Measurements from ENCODE around the gene GZMB.
A peak's percentile ranks its signal among the peaks of the same experiment; 100 is the strongest.
"Not testable (repeated sequence)": the region's sequence is repeated elsewhere in the genome, so short reads cannot be mapped to it uniquely, and the experiment has no call there.

GZMB gene, protein sequence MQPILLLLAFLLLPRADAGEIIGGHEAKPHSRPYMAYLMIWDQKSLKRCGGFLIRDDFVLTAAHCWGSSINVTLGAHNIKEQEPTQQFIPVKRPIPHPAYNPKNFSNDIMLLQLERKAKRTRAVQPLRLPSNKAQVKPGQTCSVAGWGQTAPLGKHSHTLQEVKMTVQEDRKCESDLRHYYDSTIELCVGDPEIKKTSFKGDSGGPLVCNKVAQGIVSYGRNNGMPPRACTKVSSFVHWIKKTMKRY

DNA sequence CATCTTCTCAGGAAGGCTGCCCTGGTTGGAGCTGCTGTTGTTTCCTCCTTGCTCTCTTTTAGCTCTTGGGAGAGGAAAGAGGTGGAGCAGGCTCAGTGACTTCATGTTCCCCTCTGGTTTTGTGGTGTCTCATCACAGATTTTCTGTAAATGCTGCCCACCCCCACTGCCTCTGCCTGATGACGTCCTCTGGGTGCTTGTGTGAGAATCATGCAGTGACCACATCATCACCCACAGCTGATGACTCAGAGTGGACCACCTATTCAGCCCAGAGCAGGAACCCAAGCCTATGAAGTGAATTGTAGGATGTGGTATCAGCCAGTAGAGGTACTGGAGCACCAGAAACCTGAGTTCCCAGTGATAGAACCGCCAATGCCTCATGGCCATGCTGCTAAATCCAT, at the start of gene GZMB:
Gene GZMB (minus strand): TSS at position 33 of the 400 bp plus-strand sequence. CDS start 30 bp downstream, at position 3.
- peak; percentile 81 to 83 for DNase-seq

DNA sequence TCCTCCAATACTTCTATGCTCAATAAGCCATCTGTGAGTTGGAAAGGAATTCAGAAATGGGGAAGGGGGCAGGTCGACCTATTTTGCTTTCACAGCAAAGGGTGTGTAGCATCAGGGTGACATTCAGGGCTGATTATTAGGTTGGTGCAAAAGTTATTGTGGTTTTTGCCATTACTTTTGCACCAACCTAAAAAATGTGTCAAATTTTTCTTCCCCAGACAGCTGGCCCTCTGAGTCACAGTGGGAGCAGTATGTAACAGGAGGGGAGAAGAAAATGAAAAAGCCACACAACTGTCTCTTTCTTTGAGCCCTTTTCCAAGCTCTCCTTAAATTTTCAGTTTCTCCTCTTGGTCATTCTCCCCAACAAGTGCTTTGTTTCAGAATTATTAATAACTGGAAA, 47.1 kb upstream of the GZMB start:
- no peak for DNase-seq

DNA sequence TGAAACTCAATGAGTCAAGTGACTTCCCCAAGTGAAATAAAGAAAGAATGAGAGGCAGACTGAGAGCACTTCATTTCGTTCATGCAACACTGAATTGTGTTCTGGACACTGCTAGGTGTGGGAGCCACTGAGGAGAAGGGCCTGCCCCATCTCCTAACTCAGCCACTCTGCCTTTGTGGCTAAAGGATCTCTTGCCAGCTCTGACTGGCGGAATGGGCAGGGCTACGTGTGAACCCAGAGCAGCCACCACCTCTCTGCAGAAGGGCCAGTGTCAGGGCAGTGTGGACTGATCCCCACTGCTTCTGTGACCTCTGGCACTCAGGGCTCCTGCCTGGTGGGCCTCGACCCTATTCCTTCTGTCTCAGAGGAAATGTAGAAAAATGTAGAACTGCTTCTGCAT, 46.5 kb upstream of the GZMB start:
- no peak for DNase-seq

DNA sequence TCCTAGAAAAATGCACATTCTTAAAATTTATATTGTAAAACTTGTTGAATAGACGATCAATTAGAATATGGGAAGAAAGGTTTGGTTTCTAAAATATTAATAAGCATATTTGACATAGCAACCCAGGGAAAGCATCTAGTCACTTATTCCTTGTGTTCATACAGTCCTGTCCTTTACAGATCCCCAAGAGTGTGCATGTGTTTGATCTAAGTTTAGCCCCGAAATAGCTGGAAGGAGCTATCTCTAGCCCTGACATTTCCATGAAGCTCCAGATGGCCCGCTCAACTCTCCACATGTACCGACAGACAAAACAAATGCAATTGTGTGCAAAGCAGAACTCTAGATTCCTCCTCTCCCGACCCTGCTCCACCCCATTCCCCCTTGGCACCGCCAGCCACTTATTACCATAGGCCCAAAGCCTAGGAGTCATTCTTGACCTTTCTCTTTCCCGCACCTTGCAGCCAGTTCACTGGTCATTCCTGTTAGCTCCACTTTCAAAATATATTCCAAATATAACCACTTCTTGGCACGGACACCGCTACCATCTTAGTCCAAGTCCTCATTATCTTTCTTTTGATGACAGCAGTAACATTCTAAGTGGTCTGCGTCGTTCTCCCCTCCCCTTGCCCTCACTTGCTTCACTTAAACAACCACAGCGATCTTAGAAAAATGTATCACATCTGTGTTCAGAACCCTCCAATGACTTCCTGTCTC, 45.4 kb upstream of the GZMB start:
- DNase-seq: no peak

DNA sequence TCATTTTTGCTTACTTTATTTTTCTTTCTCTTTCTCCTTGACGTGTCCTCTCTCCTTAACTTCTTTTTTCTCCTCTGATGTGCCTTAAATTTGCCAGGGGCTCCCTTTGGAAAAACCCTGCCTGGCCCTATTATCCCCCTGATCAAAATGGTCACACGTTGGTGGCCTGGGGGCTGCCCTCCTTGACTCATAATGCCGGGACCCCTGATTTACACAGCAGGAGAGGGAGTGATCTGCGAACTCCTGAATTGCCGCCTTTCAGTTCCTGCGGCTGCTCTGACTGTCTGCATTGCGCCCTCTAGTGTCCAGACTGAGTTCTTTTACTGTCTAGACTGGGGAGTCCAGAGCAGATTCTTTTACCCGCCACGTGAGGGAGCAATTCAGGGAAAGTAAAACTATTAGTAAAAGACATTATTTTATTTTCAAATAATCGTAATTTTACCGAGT, 44.8 kb upstream of the GZMB start:
- DNase-seq: peak; percentile 88 to 91

DNA sequence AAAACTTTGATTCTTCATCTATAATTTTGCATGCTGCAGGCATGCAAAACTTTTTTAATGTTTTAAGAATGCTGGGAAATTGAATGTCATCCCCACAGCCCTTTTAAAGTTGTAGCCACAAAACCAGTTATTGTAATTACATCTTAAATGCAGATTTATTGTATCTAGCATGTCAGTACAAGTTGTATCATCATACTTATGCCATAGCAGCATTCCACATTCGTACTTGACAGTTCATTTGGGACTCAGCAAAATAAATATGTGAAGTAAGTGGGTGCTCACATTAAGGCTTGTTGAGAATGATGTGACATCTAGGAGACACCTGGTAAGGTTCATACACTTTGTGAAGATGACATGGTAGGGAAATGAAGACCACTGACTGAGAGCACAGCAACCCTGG, 44.0 kb upstream of the GZMB start:
- no peak for DNase-seq

DNA sequence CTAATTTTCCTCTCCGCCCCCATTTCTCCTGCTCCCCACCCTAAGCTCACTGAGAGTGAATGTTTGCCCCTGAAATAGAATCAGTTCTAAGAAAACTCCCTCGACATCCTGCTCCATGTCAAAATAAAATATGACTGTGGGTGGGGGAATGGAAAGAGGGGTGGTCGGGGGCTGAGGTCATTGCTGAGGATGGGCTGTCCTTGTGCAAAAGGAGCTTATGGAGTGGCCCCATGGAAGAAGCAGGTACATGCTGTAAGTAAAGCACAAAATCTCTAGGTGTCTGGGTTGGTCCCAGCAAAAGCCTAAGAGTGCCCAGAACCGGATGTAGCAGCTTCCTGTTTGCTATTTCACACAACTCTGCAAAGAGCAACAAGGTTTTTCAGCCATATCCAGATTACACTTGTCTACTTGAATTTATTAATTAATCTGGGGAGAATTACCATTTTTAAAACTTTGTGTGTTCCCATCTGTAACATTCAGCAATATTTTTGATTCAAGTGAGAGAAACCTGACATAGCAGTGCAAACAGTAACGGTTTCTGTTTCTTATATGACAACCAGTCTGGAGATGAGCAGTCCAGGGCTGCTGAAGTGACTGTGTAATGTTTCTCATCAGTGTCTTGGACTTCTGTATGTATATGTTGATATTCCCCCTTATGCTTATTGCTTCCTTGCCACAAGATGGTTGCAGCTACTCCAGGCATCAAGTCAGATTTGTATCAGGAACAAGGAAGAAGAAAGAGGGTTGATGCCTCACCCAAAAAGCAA, 40.4 kb upstream of the GZMB start:
- peak; percentile 41 to 64 for DNase-seq

DNA sequence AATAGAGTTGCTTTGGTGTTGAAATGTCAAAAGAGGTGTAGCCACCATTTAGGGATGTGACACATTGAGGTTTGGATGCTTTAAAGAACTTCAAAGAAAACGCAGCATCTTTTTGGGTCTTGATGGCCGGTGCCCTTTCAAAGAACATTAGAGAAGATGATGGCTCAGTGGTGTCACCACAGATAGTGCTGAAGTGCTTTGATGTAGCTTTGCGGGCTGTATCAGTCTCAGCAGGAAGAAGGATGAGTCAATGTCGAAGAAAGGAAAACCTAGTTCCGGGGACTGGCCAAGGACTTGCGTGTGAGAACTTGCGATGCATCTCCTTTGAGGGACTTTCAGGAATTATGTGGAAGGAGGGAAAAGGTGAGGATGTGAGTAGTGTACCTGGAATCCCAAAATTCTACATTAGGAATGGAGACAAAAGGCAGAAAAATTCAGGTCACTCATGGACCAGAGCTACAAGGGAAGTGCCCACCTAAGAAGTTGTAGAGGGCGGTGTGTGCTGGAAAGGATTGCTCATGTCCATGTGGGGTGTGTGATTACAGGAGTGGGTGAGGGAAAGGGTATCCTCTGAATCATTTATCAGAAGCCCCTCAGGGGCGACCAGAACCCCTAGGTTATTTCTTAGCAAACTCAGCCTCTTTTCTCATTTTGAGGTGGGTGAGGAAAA, 39.7 kb upstream of the GZMB start:
- DNase-seq: peak; percentile 71 to 82

DNA sequence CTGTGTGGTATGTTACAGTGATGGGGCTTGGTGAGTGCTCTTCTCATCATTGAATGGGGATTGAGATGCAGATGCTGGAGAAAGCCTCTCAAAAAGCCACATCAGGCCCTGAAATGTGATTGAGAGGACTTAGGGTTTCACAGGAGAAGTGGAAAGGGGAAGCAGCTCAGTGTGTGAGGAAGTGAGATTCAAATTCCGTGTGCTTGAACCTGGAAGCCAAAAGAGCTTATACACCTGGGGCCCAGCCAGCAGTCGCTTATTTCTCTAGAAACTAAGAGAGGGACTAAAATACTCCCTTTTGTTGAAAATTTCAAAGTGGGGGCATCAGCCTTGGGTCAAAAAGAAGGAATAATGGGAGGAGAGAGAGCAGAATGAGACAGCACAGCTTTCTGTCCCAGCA, 39.1 kb upstream of the GZMB start:
- peak in 1 of 2 donors; percentile 42 for DNase-seq

DNA sequence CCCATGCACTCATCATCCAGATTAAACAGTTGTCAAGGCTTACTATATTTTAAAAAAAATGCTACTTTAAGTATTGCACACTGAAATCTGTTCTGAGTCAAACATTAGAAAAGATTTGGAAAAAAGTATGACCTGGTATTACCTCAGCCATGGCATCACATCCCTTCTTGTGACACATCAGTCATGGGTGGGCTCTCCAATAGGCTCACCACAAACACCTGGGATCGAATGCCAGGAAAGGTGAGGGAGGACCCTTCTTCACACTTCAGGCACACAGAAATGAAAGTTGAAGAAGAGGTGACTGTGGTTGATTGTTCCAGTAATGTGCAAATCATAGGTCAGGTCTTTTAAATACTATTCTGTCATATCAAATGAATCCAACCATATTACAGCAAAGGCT, 36.6 kb upstream of the GZMB start:
- DNase-seq: peak; percentile 54 to 58

DNA sequence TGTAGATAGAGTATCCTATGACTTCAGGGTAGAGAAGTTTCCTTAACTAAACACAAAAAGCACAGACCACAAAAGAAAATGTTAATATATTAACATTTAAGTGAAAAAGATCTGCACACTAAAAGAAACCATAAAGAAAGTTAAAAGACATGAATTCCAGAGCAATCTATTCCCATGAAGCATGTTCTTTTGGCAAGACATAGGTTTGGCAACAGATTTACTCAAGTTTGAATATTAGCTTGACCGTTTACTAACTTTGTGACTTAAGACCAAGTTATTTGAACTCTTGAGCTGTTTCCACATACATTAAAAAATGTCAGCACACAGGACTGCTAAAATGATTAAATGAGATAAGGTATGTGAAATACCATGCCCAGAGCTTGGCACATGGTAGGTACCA, 35.7 kb upstream of the GZMB start:
- DNase-seq: no peak

DNA sequence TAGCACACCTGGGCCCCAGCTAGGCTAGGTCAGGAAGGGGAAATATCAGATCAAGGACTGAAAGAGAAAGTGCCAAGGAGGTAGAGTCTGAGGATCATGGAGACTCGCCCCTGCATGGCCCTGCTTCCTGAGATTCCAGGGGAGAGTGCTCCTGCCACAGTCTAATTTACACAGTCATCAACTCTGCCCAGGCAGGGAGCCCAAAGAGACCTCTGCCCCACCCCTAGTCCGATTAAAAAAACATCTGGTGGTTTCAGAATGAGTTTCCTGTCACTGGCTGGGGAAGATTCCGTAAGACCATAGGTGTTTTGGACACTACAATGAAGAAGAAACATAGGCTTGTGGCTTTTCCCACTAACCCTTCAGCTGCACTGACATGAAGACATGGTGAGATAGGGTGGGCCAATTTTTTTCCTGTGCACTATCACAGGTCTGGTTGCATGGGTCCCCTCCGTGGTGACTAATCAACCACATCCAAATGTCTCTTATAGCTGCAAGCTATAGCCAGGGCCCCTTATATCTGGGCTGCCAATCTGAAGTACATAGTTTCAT, 31.5 kb upstream of the GZMB start:
- peak; percentile 33 to 50 for DNase-seq

DNA sequence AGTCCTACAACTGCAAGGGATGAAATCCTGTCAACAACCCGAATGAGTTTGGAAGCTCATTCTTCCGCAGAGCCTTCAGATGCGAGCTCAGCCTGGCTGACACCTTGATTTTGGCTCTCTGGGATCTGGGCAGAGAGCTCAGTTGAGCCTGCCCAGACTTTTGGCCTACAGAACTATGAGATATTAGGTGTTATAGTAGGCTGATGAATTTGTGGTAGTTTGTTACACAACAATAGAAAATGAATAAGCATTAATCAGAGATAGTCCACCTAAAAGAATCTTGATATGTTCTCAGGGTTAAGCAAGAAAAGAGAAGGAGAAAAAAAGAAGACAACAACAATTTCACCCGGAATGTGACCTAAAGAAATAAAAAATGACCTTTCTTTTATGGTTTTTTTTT, 30.4 kb upstream of the GZMB start:
- DNase-seq: no peak

DNA sequence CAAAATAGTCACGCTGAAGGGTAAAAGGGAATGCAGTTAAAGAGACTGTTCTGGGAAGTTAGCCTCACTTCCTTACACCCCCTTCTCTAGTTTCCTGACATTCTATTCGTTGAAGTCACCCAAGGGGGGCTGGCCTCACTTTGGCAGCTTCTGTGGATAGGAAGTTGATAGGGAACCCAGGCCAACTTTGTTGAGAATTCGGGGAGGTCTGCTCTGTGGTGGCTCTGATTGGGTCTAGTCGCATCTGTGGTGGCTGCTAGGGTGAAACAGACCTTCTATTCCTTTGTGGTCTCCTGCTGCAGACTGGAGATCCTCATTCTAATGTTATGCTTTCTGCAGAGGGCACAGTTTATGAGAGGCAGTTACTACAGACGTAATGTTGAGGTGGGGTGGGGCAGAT, 28.8 kb upstream of the GZMB start:
- DNase-seq: no peak

DNA sequence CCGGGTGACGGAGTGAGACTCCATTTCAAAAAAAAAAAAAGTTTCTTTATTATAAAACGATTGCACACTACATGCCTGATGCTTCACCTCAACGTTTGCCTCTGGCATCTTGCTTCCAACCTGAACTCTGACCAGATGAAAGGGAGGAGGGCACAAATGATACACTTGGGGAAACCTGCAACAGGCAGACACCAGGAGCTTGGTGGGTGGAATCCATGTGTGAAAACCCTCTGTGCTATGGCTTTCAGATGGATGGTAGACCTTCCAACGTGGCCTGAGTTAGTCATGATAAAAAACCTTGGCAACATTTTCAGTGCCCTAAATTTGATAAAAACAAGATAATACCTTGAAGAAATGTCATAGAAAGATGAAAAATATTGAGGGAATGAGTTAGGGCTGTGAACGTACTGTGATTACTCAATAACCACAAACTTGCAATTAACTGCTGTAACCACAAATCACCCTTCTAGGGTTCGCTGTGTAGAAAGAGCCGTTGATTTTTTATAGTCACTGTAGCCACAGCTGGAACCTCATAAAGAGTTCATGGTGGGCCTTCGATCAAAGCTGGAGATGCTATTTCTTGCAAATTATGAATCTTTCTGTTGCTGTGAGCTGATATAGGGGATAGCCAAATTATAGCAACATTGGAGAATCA, 26.1 kb upstream of the GZMB start:
- peak in 1 of 2 donors; percentile 36 for DNase-seq

DNA sequence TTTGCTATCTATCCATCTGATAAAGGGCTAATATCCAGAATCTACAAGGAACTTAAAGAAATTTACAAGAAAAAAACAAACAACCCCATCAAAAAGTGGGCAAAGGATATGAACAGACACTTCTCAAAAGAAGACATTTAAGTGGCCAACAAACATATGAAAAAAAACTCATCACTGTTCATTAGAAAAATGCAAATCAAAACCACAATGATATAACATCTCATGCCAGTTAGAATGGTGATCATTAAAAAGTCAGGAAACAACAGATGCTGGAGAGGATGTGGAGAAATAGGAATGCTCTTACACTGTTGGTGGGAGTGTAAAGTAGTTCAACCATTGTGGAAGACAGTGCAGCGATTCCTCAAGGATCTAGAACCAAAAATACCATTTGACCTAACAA, 14.4 kb upstream of the GZMB start:
- DNase-seq: not testable (repeated sequence)

DNA sequence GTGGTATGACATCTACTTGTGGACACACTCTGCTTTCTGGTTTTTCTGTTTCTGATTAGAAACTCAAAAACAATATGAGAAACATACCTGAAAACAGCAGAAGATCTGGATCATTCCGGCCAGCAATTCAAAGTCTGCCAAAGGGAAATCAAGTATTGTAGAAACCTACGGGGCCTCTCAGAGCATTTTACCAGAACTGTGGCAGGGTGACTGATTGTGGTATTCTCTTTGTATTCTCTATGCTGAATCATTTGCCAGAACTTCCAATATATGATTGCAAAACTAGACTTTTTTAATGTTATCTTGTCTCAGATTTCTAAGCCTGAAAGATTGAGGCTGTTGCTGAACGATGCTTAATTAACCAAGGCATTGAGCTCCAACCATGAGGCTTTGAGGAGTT, 5.9 kb upstream of the GZMB start:
- DNase-seq: no peak

DNA sequence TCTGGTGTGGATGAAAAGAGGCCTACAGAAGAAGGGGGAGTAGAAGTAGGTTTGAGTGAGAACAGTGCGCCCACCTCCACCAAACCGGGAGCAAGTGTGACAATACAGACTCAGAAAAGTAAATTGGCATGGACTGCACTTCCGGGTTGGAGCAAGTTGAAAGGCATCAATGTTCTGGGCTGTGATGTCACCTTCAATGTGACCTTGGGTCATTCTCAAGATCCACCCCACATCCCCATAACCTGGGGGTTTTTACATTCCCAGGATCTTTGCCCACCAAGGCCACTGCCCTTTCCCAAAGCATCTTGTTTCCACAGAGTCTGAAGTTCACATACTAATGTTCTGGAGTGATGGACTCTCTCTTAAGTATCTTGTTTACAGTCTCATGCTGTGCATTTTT, 5.3 kb upstream of the GZMB start:
- DNase-seq: no peak

DNA sequence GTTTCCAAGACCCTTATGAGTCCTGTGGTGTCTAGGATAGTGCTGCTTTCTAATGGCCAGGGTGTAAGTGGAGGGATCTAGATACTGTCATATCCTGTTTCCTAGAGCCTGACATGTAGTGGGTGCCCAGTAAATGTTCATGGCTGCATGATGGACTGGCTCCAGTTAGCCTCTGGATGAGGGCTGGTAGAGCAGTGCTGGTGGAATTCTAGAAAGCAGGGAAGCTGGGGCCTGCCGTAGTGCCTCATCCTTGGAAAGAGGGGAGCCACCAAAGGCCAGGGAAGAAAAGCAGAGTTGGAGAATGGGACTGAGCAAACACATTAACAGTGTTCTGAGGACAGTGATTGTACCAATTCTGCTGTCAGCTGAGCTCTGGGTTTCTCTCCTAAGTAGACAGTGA, 637 bp downstream of the GZMB start:
- no peak for DNase-seq

DNA sequence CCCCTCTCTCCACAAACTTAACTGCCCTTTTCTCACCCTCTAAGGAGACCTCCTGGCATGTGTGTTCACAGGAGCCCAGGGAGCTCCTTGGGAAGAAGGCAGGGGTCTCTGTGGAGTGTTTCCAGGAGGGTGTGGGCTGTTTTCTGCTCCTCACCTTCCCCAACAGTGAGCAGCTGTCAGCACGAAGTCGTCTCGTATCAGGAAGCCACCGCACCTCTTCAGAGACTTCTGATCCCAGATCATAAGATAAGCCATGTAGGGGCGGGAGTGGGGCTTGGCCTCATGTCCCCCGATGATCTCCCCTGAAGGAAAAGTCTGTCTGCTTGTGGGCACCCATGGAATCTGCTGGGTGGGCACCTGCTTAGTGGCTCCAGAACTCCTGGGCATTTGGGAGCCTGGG, 1.2 kb downstream of the GZMB start:
- DNase-seq: no peak

DNA sequence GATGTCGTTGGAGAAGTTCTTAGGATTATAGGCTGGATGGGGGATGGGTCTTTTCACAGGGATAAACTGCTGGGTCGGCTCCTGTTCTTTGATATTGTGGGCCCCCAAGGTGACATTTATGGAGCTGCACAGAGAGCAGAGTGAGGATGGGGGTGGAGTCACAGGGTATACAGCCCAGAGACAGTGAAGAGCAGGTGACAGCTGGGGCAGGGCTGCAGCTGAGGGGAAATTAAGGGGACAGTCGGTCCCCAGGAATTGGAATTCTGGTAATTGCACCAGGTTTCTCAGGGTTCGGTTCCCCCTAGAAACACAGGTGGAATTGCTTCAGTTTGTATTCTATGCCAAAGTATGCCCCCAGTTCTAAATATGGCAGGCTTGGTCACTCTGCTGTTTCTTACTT, 1.7 kb downstream of the GZMB start:
- no peak for DNase-seq

DNA sequence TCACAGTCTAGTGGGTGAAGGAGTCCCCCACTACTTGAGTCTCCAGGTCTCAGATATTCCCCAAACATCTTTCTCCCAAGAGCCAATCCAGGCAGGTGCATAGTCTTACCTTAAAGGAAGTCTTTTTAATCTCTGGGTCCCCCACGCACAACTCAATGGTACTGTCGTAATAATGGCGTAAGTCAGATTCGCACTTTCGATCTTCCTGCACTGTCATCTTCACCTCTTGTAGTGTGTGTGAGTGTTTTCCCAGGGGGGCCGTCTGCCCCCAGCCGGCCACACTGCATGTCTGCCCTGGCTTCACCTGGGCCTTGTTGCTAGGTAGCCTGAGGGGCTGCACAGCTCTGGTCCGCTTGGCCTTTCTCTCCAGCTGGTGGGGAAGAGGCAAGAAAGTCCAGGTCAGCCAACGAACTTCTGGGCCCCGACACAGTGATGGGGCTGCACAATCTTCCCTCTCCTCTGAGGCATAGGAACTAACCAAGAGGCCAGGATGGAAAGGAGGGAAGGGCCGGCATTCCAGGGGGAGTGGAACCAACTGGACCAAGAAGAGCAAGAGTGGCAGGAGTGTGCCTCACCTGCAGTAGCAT, 2.1 kb downstream of the GZMB start:
- DNase-seq: peak in 1 of 2 donors; percentile 29

Data from CD4-positive, alpha-beta T cell treated with Interferon alpha-2 for 1 hour (primary cell).